ENCODE measurements around the gene DTYMK. TPM values are rescaled to one million over a fixed set of nuclear protein-coding genes. Genes with fewer than 3 reads are reported as not detected.
A peak's percentile ranks its signal among the peaks of the same experiment; 100 is the strongest.

DTYMK gene
- total RNA-seq, 6 experiments from 2014 or later: 56.8 to 84.2 (median 76.1) TPM

GRCh38 chr2:241633561-241633960 is 53.1 kb downstream of the DTYMK start:
- no peak for TF ChIP-seq CTCF (IDR thresholded peaks at IDR 0.05)
- H3K27ac Mint-ChIP-seq: no peak overlapping the region
- H3K36me3 Mint-ChIP-seq (ENCODE audit: low read depth): peaks cover 10% of the 10 kb centered on the region; the same call in 1 of the 2 replicates
- H3K4me1 Mint-ChIP-seq (ENCODE audit: low read depth): peaks cover 28% of the 10 kb centered on the region
- no peak for DNase-seq
- H3K27me3 Mint-ChIP-seq (ENCODE audit: insufficient read depth): no peaks in the 10 kb centered on the region; the same call in 1 of the 2 replicates
- no peaks in the 10 kb centered on the region for H3K9me3 Mint-ChIP-seq
- no peak overlapping the region for H3K4me3 Mint-ChIP-seq

GRCh38 chr2:241632478-241633325 is 53.9 kb downstream of the DTYMK start:
- Mint-ChIP-seq H3K27ac (no peak overlapping the region), H3K27me3 (ENCODE audit: insufficient read depth) (no peaks in the 10 kb centered on the region; the same call in 1 of the 2 replicates), H3K9me3 (no peaks in the 10 kb centered on the region), H3K4me3 (no peak overlapping the region), H3K4me1 (ENCODE audit: low read depth) (peaks cover 22% of the 10 kb centered on the region), H3K36me3 (ENCODE audit: low read depth) (peaks cover 10% of the 10 kb centered on the region; the same call in 1 of the 2 replicates)
- no peak for DNase-seq
- TF ChIP-seq CTCF (IDR thresholded peaks at IDR 0.05): no peak

GRCh38 chr2:241629762-241630435 is 56.7 kb downstream of the DTYMK start:
- Mint-ChIP-seq H3K4me1 (ENCODE audit: low read depth) (peaks cover 20% of the 10 kb centered on the region), H3K9me3 (no peaks in the 10 kb centered on the region), H3K27ac (peak overlapping the region; percentile 3; the same call in 1 of the 2 replicates), H3K36me3 (ENCODE audit: low read depth) (peaks cover 10% of the 10 kb centered on the region; the same call in 1 of the 2 replicates), H3K27me3 (ENCODE audit: insufficient read depth) (no peaks in the 10 kb centered on the region), H3K4me3 (no peak overlapping the region)
- no peak for DNase-seq
- TF ChIP-seq CTCF (IDR thresholded peaks at IDR 0.05): no peak

- no peak for TF ChIP-seq CTCF (IDR thresholded peaks at IDR 0.05)
- Mint-ChIP-seq H3K36me3 (ENCODE audit: low read depth) (0 out of 2 replicates have a peak, but pooled peaks cover 11% of the 10 kb centered on the region), H3K27me3 (ENCODE audit: insufficient read depth) (no peaks in the 10 kb centered on the region), H3K27ac (no peak overlapping the region), H3K4me1 (ENCODE audit: low read depth) (peaks cover 16% of the 10 kb centered on the region), H3K9me3 (no peaks in the 10 kb centered on the region), H3K4me3 (no peak overlapping the region)
- no peak for DNase-seq
These were observed 58.9 kb downstream of the DTYMK start for GRCh38 chr2:241627675-241628074.

Other genes starting within 250 kb of the DTYMK start
- 100 to 1,000 TPM; 129 to 159 (median 150) TPM for gene STK25, start 178.2 kb downstream of the DTYMK start, total RNA-seq (2021; fragmentation: NEBNext Ultra II Directional; extraction: Animal tissue kit (Norgen Biotek cat#: 25700))
- gene BOK, start 128.1 kb downstream of the DTYMK start, total RNA-seq (2021; fragmentation: NEBNext Ultra II Directional; extraction: Animal tissue kit (Norgen Biotek cat#: 25700)): 10 to 100 TPM; 26.3 to 42.4 (median 29.1) TPM
- gene THAP4, start 49.7 kb downstream of the DTYMK start, total RNA-seq (2021; fragmentation: NEBNext Ultra II Directional; extraction: Animal tissue kit (Norgen Biotek cat#: 25700)): 10 to 100 TPM; 40.6 to 47.9 (median 43.0) TPM
- 10 to 100 TPM; 43.5 to 58.3 (median 51.9) TPM for gene ATG4B, start 49.1 kb downstream of the DTYMK start, total RNA-seq (2021; fragmentation: NEBNext Ultra II Directional; extraction: Animal tissue kit (Norgen Biotek cat#: 25700))
- 10 to 100 TPM; 18.7 to 20.0 (median 19.5) TPM for gene ING5, start 15.2 kb upstream of the DTYMK start, total RNA-seq (2021; fragmentation: NEBNext Ultra II Directional; extraction: Animal tissue kit (Norgen Biotek cat#: 25700))
- 10 to 100 TPM; 14.0 to 21.6 (median 16.4) TPM for gene D2HGDH, start 47.8 kb upstream of the DTYMK start, total RNA-seq (2021; fragmentation: NEBNext Ultra II Directional; extraction: Animal tissue kit (Norgen Biotek cat#: 25700))
- under 1 TPM in 4 of 6 experiments, not detected in 2; 0.17 to 0.26 (median 0.23) TPM for gene GAL3ST2, start 90.0 kb upstream of the DTYMK start, total RNA-seq (2021; fragmentation: NEBNext Ultra II Directional; extraction: Animal tissue kit (Norgen Biotek cat#: 25700))
- under 1 TPM in 1 of 6 experiments, not detected in 5; 0.08 TPM for gene NEU4, start 122.4 kb upstream of the DTYMK start, total RNA-seq (2021; fragmentation: NEBNext Ultra II Directional; extraction: Animal tissue kit (Norgen Biotek cat#: 25700))
- gene PDCD1, start 172.1 kb upstream of the DTYMK start, total RNA-seq (2021; fragmentation: NEBNext Ultra II Directional; extraction: Animal tissue kit (Norgen Biotek cat#: 25700)): not detected
- gene RTP5, start 182.9 kb upstream of the DTYMK start, total RNA-seq (2021; fragmentation: NEBNext Ultra II Directional; extraction: Animal tissue kit (Norgen Biotek cat#: 25700)): not detected